Chondrocyte (in vitro differentiated cells): ENCODE data around the gene SLC17A7. TPM values are rescaled to one million over a fixed set of nuclear protein-coding genes. Genes with fewer than 3 reads are reported as not detected.
"Not testable (repeated sequence)": the region's sequence is repeated elsewhere in the genome, so short reads cannot be mapped to it uniquely, and the experiment has no call there.

Experiments used
- DNase-seq: peaks from one replicate; pipeline ENCODE4 v3.0.0; 2021; ENCODE audit warnings: mixed read lengths, low spot score
- H3K27ac Mint-ChIP-seq: one replicate; pipeline ENCODE4 v1.8.0; 2021; ENCODE audit warnings: mild to moderate bottlenecking, moderate library complexity, mixed read lengths; ENCODE audit not compliant: unreplicated experiment
- H3K27me3 Mint-ChIP-seq: 2 replicates; pipeline ENCODE4 v1.8.0; 2021; ENCODE audit warnings: low read depth, mixed read lengths
- H3K36me3 Mint-ChIP-seq: 2 replicates; pipeline ENCODE4 v1.8.0; 2021; ENCODE audit warnings: low read depth, mixed read lengths
- H3K4me1 Mint-ChIP-seq: 2 replicates; pipeline ENCODE4 v1.8.0; 2021; ENCODE audit warnings: low read depth, mild to moderate bottlenecking, mixed read lengths
- H3K4me3 Mint-ChIP-seq: one replicate; pipeline ENCODE4 v1.8.0; 2021; ENCODE audit warnings: mild to moderate bottlenecking, moderate library complexity, mixed read lengths; ENCODE audit not compliant: unreplicated experiment
- H3K9me3 Mint-ChIP-seq: 2 replicates; pipeline ENCODE4 v1.8.0; 2021; ENCODE audit warnings: low read depth, mixed read lengths
- total RNA-seq: library from RNA; stranded (reverse); gene quantifications from 3 replicates; pipeline ENCODE4 v1.2.1, GENCODE V29; 2021
- TF ChIP-seq, protein P1 (sequence below): fragments of 200-600 bp; sonication (generic); IDR thresholded peaks from 2 replicates; pipeline ENCODE4 v1.5.0; 2021; ENCODE audit warnings: antibody characterized with exemption, mild to moderate bottlenecking, moderate library complexity

The SLC17A7 gene
- total RNA-seq, 1 donor from 2014 or later: 0.47 TPM

DNA sequence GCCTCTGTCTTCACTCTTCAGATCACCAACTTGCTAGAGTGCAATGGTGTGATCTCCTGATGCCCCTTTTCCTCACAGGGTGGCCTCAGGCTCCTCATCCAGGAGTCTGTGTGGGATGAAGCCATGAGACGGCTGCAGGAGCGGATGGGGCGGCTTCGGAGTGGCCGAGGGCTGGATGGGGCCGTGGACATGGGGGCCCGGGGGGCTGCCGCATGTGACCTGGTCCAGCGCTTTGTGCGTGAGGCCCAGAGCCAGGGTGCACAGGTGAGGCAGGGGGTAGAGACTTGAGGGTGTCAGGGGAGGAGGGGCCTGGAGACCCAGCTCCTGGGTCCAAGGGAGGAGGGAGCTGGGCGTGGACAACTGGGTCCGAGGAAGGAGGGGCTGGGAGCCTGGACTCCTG lies 21.2 kb upstream of the SLC17A7 start:
- TF ChIP-seq, protein P1, sequence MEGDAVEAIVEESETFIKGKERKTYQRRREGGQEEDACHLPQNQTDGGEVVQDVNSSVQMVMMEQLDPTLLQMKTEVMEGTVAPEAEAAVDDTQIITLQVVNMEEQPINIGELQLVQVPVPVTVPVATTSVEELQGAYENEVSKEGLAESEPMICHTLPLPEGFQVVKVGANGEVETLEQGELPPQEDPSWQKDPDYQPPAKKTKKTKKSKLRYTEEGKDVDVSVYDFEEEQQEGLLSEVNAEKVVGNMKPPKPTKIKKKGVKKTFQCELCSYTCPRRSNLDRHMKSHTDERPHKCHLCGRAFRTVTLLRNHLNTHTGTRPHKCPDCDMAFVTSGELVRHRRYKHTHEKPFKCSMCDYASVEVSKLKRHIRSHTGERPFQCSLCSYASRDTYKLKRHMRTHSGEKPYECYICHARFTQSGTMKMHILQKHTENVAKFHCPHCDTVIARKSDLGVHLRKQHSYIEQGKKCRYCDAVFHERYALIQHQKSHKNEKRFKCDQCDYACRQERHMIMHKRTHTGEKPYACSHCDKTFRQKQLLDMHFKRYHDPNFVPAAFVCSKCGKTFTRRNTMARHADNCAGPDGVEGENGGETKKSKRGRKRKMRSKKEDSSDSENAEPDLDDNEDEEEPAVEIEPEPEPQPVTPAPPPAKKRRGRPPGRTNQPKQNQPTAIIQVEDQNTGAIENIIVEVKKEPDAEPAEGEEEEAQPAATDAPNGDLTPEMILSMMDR: no peak
- no peaks in the 10 kb centered on the region for H3K36me3 Mint-ChIP-seq
- no peaks in the 10 kb centered on the region for H3K27me3 Mint-ChIP-seq
- H3K27ac Mint-ChIP-seq: no peak overlapping the region
- H3K4me1 Mint-ChIP-seq: no peaks in the 10 kb centered on the region
- H3K4me3 Mint-ChIP-seq: no peak overlapping the region
- no peaks in the 10 kb centered on the region for H3K9me3 Mint-ChIP-seq
- DNase-seq: no peak

DNA sequence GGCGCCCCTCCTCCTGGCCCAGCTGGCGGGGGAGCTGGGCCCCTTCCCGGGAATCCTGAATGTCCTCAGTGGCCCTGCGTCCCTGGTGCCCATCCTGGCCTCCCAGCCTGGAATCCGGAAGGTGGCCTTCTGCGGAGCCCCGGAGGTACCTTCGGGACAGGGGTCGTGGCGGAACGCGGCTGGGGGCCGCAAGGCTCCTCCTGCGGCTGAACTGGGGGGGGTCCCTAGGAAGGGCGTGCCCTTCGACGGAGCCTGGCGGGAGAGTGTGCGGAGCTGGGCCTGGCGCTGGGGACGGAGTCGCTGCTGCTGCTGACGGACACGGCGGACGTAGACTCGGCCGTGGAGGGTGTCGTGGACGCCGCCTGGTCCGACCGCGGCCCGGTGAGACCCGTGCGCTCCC lies 20.3 kb upstream of the SLC17A7 start:
- TF ChIP-seq, protein P1: no peak

DNA sequence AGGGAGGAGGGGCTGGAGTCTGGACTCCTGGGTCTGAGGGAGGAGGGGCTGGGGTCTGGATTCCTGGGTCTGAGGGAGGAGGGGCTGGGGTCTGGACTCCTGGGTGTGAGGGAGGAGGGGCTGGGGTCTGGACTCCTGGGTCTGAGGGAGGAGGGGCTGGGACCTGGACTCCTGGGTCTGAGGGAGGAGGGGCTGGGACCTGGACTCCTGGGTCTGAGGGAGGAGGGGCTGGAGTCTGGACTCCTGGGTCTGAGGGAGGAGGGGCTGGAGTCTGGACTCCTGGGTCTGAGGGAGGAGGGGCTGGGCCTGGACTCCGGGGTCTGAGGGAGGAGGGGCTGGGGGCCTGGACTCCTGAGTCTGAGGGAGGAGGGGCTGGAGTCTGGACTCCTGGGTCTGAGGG lies 19.8 kb upstream of the SLC17A7 start:
- H3K4me3 Mint-ChIP-seq: not testable (repeated sequence)

More for the DNA sequence above, 20.3 kb upstream of the SLC17A7 start:
- Mint-ChIP-seq H3K9me3 (no peaks in the 10 kb centered on the region), H3K4me3 (no peak overlapping the region), H3K27ac (no peak overlapping the region), H3K4me1 (no peaks in the 10 kb centered on the region), H3K27me3 (no peaks in the 10 kb centered on the region), H3K36me3 (no peaks in the 10 kb centered on the region)
- DNase-seq: no peak

DNA sequence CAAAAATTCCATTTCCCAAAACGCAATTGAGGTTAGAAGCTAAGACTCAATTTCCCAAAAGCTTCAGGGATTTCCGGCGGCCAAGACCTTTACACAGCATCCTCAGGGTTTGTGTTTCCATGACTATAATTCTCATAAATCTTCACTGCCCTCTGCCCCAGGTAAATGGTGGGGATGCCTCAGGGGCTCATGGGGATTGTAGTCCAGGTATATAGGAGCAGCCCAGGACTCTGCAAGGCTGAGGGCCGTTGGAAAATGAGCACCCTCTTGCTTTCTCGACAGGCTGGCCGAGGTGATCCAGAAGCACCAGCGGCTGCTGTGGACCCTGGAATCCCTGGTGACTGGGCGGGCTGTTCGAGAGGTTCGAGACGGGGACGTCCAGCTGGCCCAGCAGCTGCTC lies 18.1 kb upstream of the SLC17A7 start:
- no peak overlapping the region for H3K27ac Mint-ChIP-seq
- no peaks in the 10 kb centered on the region for H3K27me3 Mint-ChIP-seq
- TF ChIP-seq, protein P1: no peak
- H3K9me3 Mint-ChIP-seq: no peaks in the 10 kb centered on the region
- no peaks in the 10 kb centered on the region for H3K36me3 Mint-ChIP-seq
- DNase-seq: no peak
- H3K4me1 Mint-ChIP-seq: no peaks in the 10 kb centered on the region
- H3K4me3 Mint-ChIP-seq: no peak overlapping the region

More for the DNA sequence above, 19.8 kb upstream of the SLC17A7 start:
- not testable (repeated sequence) for DNase-seq, H3K4me1 Mint-ChIP-seq, H3K27ac Mint-ChIP-seq, H3K9me3 Mint-ChIP-seq, H3K27me3 Mint-ChIP-seq, H3K36me3 Mint-ChIP-seq

DNA sequence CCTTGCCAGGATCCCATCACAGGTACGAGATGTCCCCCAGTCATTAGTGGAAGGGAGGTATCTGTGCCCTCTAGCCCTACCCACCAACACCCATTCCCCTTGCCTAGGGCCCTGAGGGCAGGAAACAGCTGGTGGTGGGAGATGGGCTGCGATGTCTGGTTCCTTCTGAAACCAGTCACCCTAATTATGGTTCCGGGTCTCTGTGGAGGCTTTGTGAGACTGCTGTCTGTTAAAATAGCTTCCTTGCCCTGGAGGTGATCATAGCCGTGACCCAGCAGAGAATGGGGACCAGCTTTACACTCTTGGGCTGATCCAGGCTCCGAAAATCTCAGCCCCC lies 17.2 kb upstream of the SLC17A7 start:
- DNase-seq: no peak
- H3K36me3 Mint-ChIP-seq: no peaks in the 10 kb centered on the region
- H3K9me3 Mint-ChIP-seq: no peaks in the 10 kb centered on the region
- H3K4me1 Mint-ChIP-seq: peaks cover 8% of the 10 kb centered on the region
- TF ChIP-seq, protein P1: no peak
- H3K4me3 Mint-ChIP-seq: no peak overlapping the region
- no peak overlapping the region for H3K27ac Mint-ChIP-seq
- no peaks in the 10 kb centered on the region for H3K27me3 Mint-ChIP-seq

DNA sequence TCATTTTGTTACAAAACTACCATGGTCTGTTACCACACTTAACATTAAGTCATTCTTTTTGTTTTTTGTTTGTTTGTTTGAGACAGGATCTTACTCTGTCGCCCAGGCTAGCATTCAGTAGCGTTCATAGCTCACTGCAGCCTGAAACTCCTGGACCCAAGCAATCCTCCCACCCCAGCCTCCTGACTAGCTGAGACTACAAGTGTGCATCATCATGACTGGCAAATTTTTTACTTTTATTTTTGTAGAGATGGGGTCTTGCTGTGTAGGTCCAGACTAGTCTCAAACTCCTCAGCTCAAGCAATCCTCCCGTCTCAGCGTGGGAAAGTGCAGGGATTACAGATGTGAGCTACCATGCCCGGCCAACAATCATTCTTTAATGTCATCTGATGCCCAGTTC lies 15.0 kb upstream of the SLC17A7 start:
- no peaks in the 10 kb centered on the region for H3K36me3 Mint-ChIP-seq

More for the DNA sequence above, 15.0 kb upstream of the SLC17A7 start:
- Mint-ChIP-seq H3K27ac (peak overlapping the region; percentile 23), H3K4me3 (no peak overlapping the region), H3K4me1 (peaks cover 21% of the 10 kb centered on the region), H3K9me3 (no peaks in the 10 kb centered on the region), H3K27me3 (no peaks in the 10 kb centered on the region)
- DNase-seq: no peak
- TF ChIP-seq, protein P1: no peak
